ENCODE measurements around the gene SLC16A12.

The SLC16A12 gene, protein sequence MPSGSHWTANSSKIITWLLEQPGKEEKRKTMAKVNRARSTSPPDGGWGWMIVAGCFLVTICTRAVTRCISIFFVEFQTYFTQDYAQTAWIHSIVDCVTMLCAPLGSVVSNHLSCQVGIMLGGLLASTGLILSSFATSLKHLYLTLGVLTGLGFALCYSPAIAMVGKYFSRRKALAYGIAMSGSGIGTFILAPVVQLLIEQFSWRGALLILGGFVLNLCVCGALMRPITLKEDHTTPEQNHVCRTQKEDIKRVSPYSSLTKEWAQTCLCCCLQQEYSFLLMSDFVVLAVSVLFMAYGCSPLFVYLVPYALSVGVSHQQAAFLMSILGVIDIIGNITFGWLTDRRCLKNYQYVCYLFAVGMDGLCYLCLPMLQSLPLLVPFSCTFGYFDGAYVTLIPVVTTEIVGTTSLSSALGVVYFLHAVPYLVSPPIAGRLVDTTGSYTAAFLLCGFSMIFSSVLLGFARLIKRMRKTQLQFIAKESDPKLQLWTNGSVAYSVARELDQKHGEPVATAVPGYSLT

DNA sequence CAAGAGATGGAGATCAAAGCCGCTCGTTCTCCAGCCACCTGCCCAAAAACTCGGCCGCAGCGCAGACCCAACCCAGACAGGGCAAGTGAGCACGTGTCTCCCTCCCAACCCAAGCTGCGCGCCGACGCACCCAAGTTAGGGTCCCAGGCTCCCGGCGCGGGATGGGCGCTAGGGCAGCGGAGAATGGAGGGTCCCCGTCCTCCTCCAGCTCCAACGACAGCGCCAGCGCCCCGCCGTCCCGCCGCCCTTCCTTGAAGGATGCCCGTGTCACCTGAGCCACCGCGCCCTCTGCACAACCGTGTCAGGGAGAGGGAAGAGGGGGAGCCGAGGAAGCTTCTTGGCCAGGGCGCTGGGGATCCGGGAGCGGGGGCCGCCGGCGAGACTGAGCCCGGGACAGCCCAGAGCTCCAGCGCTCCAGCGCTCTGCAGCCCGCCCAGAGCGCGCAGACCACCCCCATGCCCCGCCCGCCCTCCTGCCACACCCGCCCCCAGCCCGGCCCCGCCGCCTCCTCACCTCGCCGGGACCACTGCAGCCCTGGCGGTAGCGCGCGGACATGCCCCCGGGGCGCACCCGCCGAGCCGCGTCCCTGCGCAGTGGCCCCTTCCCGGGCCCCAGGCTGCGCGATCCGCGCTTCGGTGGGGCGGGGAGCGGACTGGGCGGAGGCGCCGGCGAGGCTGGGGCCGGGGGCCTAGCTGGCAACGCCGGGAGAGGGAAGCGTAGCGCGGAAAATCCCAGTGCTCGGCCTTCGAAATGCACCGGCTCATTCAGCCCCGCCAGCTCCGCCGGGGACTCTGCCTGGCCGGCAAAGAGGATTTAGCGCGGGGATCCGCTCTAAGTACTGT is at the start of gene SLC16A12:
SLC16A12 (minus strand) TSS at position 424 of the 842 bp plus-strand sequence. CDS start 73,016 bp downstream, outside the sequence.
- in situ Hi-C loops (cut with MboI; ENCODE audit: low sequenced_read_pairs): no loop called here

GRCh38 chr10:89582022-89582421 is 46.6 kb upstream of the SLC16A12 start:
- in situ Hi-C loops (cut with MboI; ENCODE audit: low sequenced_read_pairs): no loop called here

DNA sequence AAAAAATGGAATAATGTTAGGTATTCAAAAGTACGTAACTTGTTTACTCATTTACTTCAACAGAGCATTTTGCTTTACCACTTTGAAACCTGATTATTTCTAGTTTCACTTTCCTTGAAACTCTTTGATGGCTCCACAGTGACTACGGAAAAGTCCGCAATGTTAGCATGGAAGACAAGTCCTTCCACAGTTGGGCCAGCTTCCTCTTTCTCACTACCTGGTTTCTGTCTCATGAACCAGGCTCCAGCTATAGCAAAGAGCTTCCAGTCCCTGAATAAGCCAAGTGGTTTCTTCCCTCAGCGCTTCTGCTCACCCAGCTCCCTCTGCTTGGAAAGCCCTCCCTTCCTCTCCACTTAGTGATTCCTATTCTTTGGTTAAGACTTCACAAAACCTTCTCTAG is 44.8 kb upstream of the SLC16A12 start:
- in situ Hi-C loops (cut with MboI; ENCODE audit: low sequenced_read_pairs): no loop called here

- in situ Hi-C loops (cut with MboI; ENCODE audit: low sequenced_read_pairs): no loop called here
These were observed 41.3 kb upstream of the SLC16A12 start for GRCh38 chr10:89576696-89577095.

DNA sequence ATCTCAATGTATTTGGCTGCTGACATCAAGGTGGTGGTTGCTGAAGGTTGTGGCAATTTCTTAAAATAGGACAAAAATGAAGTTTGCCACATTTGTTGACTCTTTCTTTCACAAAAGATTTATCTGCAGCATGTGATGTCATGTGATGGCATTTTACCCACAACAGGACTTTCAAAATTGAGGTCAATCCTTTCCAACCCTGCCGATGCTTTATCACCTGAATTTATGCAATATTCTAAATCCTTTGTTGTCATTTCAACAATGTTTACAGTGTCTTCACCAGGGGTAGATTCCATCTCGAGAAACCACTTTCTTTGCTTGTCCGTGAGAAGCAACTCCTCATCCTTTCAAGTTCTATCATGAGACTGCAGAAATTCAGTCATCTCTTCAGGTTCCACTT is 40.6 kb upstream of the SLC16A12 start:
- in situ Hi-C loops (cut with MboI; ENCODE audit: low sequenced_read_pairs): no loop called here

DNA sequence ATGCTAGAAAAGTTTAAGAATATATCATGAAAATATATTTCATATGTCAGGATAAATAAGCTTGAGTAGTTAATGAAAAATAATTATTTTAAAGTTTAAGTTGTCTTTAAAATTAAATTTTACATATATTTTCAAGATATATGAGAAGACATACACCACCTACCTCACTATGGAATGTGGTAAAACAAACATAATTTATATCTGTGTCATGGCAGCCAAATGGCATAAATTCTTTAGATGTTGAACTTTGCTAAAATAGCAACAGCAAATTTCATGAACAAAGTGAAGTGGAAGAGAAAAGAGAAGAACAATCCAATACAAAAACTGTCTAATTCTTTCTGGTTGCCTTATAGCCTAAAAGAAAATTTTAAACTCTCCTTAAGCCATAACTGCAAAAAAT is 39.6 kb upstream of the SLC16A12 start:
- in situ Hi-C loops (cut with MboI; ENCODE audit: low sequenced_read_pairs): no loop called here

DNA sequence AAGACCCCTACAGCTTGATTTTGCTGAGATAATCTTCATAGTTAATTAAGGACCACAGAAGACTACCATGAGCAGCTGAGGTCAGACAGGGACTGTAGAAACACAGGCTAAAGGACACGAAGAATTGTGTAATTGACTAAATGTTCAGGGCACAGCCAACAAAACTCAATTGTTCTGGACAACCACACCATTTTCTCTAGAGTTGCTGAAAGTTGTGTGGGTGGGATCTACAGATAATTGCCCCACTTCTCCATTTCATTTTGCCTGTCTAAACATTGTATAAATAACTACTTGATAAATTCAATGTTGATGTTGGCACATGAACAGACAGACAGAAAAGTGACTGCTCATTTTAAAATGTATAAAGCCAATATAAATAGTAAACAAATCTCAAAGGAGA is 39.0 kb upstream of the SLC16A12 start:
- in situ Hi-C loops (cut with MboI; ENCODE audit: low sequenced_read_pairs): no loop called here

DNA sequence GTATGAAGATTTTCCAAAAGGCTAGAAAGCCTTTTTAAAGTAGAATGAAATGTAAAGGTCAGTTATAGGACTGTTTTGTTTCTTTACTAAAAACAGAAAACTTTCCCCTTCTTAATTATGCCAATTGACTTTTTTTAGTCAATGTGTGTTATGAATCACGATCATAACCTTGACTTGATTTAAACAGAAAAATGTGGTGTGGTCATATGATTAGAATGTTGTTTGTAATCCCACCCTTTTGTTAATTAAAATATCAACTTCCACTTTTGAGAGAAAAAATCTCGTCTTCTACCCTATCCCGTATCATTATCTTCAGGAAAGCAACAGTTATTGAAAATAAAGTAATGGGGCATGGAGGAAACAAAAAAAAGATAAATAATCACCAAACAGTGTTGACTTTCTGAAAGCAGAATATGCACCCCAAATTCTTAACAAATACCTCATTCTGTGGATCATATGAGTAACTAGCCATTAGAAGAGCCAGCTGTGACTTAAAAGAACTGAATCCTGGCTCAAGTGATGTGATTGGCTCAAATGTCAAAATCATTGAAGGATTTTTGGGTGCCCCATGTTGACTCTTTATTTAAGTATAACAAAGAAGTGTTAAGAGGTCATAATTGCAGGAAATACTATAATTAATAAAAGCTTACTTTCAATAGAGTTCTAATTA is 32.3 kb upstream of the SLC16A12 start:
- in situ Hi-C loops (cut with MboI; ENCODE audit: low sequenced_read_pairs): no loop called here

- in situ Hi-C loops (cut with MboI; ENCODE audit: low sequenced_read_pairs): no loop called here
These were observed 31.6 kb upstream of the SLC16A12 start for GRCh38 chr10:89566992-89567391.

GRCh38 chr10:89566095-89566950 is 30.9 kb upstream of the SLC16A12 start:
- in situ Hi-C loops (cut with MboI; ENCODE audit: low sequenced_read_pairs): no loop called here

- in situ Hi-C loops (cut with MboI; ENCODE audit: low sequenced_read_pairs): no loop called here
These were observed 29.8 kb upstream of the SLC16A12 start for GRCh38 chr10:89565180-89565579.

- in situ Hi-C loops (cut with MboI; ENCODE audit: low sequenced_read_pairs): no loop called here
These were observed 28.6 kb upstream of the SLC16A12 start for GRCh38 chr10:89563861-89564478.

- in situ Hi-C loops (cut with MboI; ENCODE audit: low sequenced_read_pairs): no loop called here
These were observed 27.9 kb upstream of the SLC16A12 start for GRCh38 chr10:89563311-89563710.

DNA sequence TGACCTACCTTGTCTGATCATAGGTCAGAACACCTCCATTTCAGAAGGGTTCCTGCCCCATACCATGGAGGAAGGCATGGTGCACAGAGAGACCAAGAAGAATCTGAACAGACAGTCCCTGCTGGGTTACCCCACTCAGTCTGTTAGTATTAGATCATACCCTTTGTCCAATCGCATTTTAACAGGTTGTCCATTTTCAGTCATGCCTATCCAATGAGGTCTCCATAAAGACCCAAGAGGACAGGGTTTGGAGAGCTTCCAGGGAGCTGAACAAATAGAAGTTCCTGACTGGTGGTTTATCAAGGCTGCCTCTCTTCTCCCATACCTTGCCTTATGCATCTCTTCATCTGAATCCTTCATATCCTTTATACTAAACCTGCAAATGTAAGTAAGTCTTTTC is 21.2 kb upstream of the SLC16A12 start:
- in situ Hi-C loops (cut with MboI; ENCODE audit: low sequenced_read_pairs): loop anchor here (10.0 kb wide), 1 partner anchor 132 kb away; no protein-coding TSS in a partner anchor

DNA sequence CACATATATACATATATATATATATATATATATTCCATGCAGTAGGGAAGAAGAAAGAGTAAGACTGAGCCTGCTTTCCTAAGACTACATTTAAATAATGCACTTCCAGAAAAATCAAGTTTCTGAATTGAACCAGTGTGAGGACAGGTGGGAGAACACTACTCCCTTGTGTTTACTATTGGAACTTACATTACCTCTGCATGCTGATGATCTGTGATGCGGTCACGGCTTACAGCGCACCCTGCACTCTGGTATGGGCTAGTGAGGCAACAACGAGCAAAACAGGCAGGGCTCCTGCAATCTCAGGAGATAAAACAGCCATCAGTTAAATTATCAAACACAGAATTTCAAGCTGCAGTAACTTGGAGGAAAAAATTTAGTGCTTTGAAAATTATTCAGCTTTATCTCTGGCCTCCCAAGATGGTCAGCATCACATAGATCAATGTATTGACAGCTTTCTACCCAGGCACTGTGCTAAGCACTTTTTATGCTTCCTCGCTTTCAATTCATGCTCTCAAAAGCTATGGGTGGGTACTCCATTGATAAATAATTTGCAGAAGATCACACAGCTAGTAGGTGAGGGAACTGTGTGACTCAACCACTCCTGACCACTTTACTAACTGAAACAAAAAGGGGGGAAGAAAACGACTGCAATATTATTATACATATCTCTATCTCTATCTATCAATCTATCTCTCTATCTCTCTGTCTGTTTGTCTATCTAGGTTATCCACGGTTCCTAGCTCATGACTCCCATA is 20.5 kb upstream of the SLC16A12 start:
- in situ Hi-C loops (cut with MboI; ENCODE audit: low sequenced_read_pairs): loop anchor here (10.0 kb wide), 1 partner anchor 131 kb away; no protein-coding TSS in a partner anchor

DNA sequence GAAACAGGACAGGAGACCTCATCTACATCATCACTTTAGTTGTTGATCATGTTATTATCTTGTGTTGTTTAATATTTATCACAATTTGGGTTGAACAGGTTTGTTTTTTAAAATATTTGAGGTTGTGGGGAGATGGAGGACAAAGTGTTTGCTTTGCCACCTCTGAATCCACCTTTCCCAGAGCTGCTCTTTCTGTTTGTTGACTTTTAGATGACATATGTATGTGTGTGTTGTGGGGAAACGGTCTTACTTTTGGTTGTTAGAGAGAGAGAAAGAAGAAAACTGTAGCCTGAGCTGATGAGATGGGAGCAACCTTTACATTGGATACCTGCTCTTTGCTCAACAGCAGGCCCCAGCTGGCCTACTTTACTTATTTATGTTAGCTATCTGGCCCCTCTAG is 19.0 kb upstream of the SLC16A12 start:
- in situ Hi-C loops (cut with MboI; ENCODE audit: low sequenced_read_pairs): loop anchor here (10.0 kb wide), 1 partner anchor 130 kb away; no protein-coding TSS in a partner anchor

DNA sequence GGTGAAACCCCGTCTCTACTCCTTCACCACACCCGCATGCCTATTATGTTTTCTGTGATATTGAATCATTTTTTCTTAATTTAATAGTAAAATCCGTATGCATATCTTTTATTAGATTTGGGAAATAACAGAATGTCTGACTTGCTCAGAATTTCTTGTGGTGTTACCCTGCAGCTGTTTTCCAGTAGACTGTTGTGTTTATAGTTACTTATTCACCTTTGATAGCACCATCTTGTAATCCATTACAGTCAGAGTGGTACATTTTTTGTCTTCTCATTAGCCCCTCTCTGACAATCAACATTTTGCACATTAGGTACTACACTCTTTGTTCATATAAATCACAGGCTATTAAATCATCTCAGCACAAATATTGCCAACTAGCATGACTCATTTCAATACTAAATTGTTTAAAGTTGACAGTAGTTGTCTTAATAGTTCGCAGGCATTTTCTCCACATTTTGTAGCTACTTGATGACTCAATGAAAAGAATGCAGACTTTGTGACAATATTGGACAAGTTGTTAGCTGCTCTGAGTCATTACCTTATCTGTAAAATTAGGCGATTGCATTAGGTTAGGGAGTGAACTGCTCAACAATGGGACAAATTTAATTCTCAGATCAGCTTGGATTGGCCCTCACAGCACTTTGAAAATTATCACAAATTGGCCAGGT is 17.8 kb upstream of the SLC16A12 start:
- in situ Hi-C loops (cut with MboI; ENCODE audit: low sequenced_read_pairs): loop anchor here (10.0 kb wide), 1 partner anchor 128 kb away; no protein-coding TSS in a partner anchor

DNA sequence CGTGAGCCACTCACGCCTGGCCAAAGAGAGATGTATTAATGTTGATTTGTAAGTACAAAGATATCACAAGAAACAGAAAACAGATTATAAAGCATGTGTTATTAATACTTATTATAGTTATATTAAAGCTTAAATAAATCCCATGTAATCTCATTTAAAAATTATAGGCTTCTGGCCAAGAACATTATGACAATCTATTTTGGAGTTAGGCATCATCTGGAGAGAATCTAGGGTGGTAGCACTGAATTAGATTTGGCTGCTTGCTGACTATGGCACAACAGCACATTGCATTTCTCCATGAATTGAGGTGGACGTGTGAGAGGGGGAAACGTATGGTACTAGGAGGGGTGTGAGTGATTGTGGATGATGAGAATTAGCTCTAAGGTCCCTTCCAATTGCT is 16.8 kb upstream of the SLC16A12 start:
- in situ Hi-C loops (cut with MboI; ENCODE audit: low sequenced_read_pairs): loop anchor here (10.0 kb wide), 1 partner anchor 127 kb away; no protein-coding TSS in a partner anchor

Data from HL-60/S4 treated with retinoic acid at 250 ng/mL for 4 days and 3 days (cell line).